Memory B cell (primary cell): ENCODE data around the gene PROM1.

Experiments
- ATAC-seq: fragments of 150-1000 bp; cut with Tn5 transposase; 2 replicates; pipeline ENCODE4 v1.10.0; 2021; ENCODE audit warnings: low read depth, mild to moderate bottlenecking, moderate library complexity
- DNase-seq, 2 donors: peaks; one replicate each; pipeline ENCODE4 v3.0.0; 2022; ENCODE audit warnings: low spot score in 2 of 2
- H3K27ac Mint-ChIP-seq: one replicate; pipeline ENCODE4 v1.8.0; 2022; ENCODE audit warnings: mild to moderate bottlenecking, moderate library complexity, mixed read lengths
- H3K27me3 Mint-ChIP-seq: one replicate; pipeline ENCODE4 v1.8.0; 2022; ENCODE audit warnings: mixed read lengths
- H3K36me3 Mint-ChIP-seq: one replicate; pipeline ENCODE4 v1.8.0; 2022; ENCODE audit warnings: mild to moderate bottlenecking, mixed read lengths
- H3K4me1 Mint-ChIP-seq: one replicate; pipeline ENCODE4 v1.8.0; 2022; ENCODE audit warnings: mixed read lengths
- H3K4me3 Mint-ChIP-seq: one replicate; pipeline ENCODE4 v1.8.0; 2022; ENCODE audit warnings: mild to moderate bottlenecking, moderate library complexity, mixed read lengths
- H3K9me3 Mint-ChIP-seq: one replicate; pipeline ENCODE4 v1.8.0; 2022; ENCODE audit warnings: mixed read lengths

Gene PROM1

DNA sequence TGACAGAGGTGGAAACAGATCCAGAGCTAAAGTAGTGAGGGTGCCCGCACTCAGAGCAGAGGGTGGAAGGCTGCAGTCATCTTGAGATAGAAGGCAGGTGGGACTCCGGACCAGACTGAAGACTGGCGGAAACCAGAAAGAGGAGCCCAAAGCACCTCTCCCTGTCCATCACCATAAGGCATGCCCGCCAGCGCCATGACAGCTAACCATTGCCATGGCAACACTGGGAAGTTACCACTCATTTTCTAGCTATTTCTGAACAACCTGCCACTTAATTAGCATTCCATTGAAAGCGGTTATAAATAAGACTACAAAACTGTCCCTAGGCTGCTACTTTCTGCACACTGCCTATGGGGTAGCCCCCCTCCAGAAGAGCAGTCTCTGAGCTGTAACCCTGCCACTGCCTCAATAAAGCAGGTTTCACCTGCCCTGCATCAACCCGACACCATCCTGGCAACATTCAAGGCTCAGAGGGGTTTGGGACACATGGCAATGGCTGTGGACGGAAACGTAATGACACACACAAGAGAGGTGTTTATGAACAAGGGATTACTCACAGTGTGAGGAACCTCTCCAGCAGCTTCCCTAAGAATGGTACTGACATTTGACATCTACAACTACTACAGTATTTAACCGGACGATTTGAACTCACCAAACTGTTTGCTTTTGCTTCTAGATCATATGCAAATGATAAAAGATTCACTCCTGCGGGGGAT, 93.1 kb downstream of the PROM1 start:
- Mint-ChIP-seq H3K27me3 (peaks cover 3% of the 10 kb centered on the region), H3K9me3 (no peaks in the 10 kb centered on the region), H3K4me3 (no peak overlapping the region), H3K27ac (no peak overlapping the region), H3K36me3 (no peaks in the 10 kb centered on the region), H3K4me1 (no peaks in the 10 kb centered on the region)
- ATAC-seq (no peak), DNase-seq (no peak)

GRCh38 chr4:15989424-15989823, 94.4 kb downstream of the PROM1 start:
- H3K27me3 Mint-ChIP-seq, result no peaks in the 10 kb centered on the region
- no peaks in the 10 kb centered on the region for H3K4me1 Mint-ChIP-seq
- no peak overlapping the region for H3K4me3 Mint-ChIP-seq
- no peaks in the 10 kb centered on the region for H3K9me3 Mint-ChIP-seq
- H3K36me3 Mint-ChIP-seq, result no peaks in the 10 kb centered on the region
- no peak for DNase-seq
- ATAC-seq, result no peak
- H3K27ac Mint-ChIP-seq, result no peak overlapping the region

GRCh38 chr4:15988222-15988621, 95.6 kb downstream of the PROM1 start:
- H3K4me1 Mint-ChIP-seq, result no peaks in the 10 kb centered on the region
- DNase-seq, result no peak
- no peak overlapping the region for H3K27ac Mint-ChIP-seq
- H3K9me3 Mint-ChIP-seq, result no peaks in the 10 kb centered on the region
- H3K4me3 Mint-ChIP-seq, result no peak overlapping the region
- ATAC-seq, result no peak
- no peaks in the 10 kb centered on the region for H3K27me3 Mint-ChIP-seq
- no peaks in the 10 kb centered on the region for H3K36me3 Mint-ChIP-seq

DNA sequence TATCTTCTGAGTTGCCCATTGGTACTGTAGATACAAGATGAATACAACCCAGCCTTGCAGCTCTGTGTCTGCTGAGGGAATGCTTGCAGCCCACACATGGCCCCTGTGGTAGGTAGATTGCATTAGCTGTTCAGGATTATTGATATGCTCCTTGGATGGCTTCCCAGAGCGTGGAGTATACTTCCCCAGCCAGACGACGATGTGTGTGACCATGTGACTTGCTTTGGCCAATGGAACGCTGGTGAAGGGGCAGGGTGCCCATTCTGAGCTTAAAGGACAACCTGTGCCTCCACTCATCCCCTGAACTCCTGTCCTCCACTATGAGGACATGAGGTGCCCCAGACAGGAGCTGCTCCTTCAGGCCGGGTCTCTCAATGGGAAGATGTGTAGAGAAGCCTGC, 96.9 kb downstream of the PROM1 start:
- no peak overlapping the region for H3K4me3 Mint-ChIP-seq
- no peak overlapping the region for H3K27ac Mint-ChIP-seq
- no peaks in the 10 kb centered on the region for H3K36me3 Mint-ChIP-seq
- no peak for DNase-seq
- H3K27me3 Mint-ChIP-seq, result peaks cover 5% of the 10 kb centered on the region
- H3K4me1 Mint-ChIP-seq, result no peaks in the 10 kb centered on the region
- H3K9me3 Mint-ChIP-seq, result no peaks in the 10 kb centered on the region
- ATAC-seq, result no peak

DNA sequence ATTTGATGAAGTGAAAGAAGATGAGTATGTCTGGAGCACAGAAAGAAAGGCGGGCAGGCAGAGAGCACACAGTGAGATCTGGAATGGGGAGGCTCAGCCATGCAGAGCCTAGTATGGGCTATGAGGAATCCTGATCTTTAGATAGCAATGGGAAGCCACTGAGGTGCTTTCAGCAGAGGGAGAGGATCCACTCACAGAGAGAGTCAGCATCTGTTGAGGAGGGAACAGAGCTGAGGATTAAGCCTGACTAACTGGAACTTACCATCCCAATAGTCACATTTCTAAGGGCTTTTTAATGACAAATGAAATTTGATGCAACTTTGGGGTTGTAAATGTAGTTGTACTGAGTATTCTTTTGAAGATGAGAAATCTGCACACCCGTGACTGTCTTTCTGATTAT, 100.2 kb downstream of the PROM1 start:
- no peak overlapping the region for H3K27ac Mint-ChIP-seq

DNA sequence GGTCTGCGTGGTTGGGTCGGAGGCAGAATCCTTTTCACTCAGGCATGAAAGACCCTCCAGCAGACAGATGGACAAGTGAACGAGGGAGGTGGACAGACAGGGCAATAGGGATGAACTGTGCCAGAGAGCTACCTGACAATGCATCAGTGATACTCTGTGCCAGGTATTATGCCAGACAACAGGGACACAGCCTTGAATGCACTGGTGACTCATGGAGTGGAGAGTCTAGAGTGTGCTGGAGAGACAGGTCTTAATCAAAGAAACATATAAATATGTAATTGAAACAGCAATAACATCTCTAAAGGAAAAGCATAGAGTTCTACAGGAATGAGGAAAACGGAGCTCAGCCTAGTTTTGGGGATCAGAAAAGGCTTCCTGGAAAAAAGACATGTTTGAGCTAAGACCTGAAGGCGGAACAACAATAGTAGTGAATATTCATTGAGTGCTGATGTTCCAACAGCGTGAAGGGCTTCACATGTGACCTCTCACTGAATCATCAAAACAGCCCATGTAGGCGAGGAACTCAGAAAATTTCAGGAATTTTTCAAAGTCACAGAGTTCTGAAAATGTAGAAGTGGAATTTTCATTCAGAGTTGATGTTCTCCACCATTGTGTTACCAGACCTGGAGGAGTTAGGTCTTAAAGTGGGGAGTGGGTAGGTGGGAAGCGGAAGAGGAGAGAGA, 100.8 kb downstream of the PROM1 start:
- no peak for DNase-seq
- Mint-ChIP-seq H3K36me3 (no peaks in the 10 kb centered on the region), H3K4me3 (no peak overlapping the region), H3K9me3 (no peaks in the 10 kb centered on the region), H3K27me3 (peaks cover 7% of the 10 kb centered on the region), H3K4me1 (no peaks in the 10 kb centered on the region), H3K27ac (no peak overlapping the region)
- no peak for ATAC-seq

More for the DNA sequence above, 100.2 kb downstream of the PROM1 start:
- no peak for DNase-seq
- no peak for ATAC-seq
- H3K9me3 Mint-ChIP-seq, result no peaks in the 10 kb centered on the region
- H3K4me1 Mint-ChIP-seq, result no peaks in the 10 kb centered on the region
- H3K36me3 Mint-ChIP-seq, result no peaks in the 10 kb centered on the region
- peaks cover 7% of the 10 kb centered on the region for H3K27me3 Mint-ChIP-seq
- H3K4me3 Mint-ChIP-seq, result no peak overlapping the region

DNA sequence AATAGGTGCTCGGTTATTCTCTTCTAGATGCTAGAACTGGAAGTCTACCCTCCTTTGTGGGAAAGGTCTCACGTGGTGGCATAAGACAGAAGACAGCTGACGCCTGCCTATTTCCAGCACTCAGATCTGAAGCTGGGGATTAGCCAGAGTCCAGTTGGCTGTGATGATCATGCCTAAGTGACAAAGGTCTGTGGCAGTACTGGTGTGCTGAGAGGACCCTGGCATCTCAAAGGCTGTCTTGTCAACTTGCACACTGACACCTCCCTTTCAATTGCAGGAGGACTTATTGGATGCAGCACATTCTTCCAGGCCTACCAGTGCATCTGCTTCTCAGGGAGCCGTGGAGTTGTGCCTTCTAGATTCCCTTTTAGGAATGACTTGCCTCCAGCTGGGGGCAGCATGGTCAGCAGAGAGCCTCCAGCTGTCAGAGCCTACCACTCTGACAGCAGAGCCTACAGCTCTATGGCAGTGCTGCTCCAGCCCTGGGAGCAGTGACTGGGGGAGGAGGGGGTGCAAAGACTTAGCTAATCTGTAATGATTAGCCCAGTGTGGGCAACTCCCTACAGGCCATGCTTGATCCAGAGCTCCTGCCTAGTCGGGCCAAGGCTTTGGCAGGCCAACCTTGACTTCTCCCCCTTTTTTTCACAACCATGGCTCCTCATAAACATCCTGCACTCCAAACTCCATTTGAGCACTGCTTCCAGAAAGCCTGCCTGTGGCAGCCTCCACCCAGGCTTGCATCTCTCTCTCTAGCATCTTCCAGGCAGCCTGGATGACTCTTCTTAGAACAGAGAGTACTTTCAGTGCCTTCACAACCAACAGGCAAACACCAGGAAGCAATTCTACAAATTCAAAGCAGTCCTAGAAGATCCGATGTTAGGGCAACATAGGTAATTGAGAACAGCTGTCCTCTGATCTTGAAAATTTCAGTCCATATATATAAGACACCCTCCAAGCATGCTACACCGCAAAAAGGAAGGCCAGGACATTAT, 107.1 kb downstream of the PROM1 start:
- H3K4me1 Mint-ChIP-seq, result no peaks in the 10 kb centered on the region
- DNase-seq (no peak), ATAC-seq (no peak)
- H3K4me3 Mint-ChIP-seq, result no peak overlapping the region
- no peaks in the 10 kb centered on the region for H3K9me3 Mint-ChIP-seq
- H3K36me3 Mint-ChIP-seq, result no peaks in the 10 kb centered on the region
- no peak overlapping the region for H3K27ac Mint-ChIP-seq
- H3K27me3 Mint-ChIP-seq, result peaks cover 8% of the 10 kb centered on the region

GRCh38 chr4:15971068-15971801, 112.6 kb downstream of the PROM1 start:
- Mint-ChIP-seq H3K9me3 (peaks cover 4% of the 10 kb centered on the region), H3K4me1 (no peaks in the 10 kb centered on the region), H3K27me3 (peaks cover 12% of the 10 kb centered on the region), H3K4me3 (no peak overlapping the region), H3K27ac (no peak overlapping the region), H3K36me3 (peaks cover 2% of the 10 kb centered on the region)
- ATAC-seq (no peak), DNase-seq (no peak)

- no peak for ATAC-seq
- H3K9me3 Mint-ChIP-seq, result peaks cover 5% of the 10 kb centered on the region
- no peaks in the 10 kb centered on the region for H3K4me1 Mint-ChIP-seq
- DNase-seq, result no peak
- peaks cover 2% of the 10 kb centered on the region for H3K36me3 Mint-ChIP-seq
- H3K4me3 Mint-ChIP-seq, result no peak overlapping the region
- H3K27me3 Mint-ChIP-seq, result peaks cover 8% of the 10 kb centered on the region
- H3K27ac Mint-ChIP-seq, result no peak overlapping the region
These were observed 115.1 kb downstream of the PROM1 start for GRCh38 chr4:15968551-15969300.

DNA sequence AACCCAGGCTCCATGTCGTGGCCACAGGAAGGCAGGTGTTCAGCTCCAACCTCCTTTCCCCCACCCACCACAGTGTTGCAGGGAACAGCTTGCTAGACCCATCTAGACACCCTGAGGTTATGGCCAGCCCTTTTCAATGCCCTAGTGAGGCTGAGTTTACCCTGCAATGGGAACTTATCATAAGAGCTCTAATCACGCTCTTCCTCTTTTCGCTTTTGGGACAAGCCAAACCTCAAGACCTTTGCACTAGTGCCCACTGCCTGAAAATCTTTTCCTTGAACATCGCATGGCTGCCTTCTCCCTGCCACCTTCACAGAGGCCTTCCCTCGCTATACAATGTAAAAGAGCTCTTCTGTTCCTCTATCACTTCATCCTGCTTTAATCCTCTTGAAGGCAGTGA, 118.5 kb downstream of the PROM1 start:
- DNase-seq, result no peak
- Mint-ChIP-seq H3K4me3 (no peak overlapping the region), H3K27me3 (peaks cover 7% of the 10 kb centered on the region), H3K9me3 (peaks cover 5% of the 10 kb centered on the region), H3K36me3 (peaks cover 2% of the 10 kb centered on the region), H3K4me1 (peaks cover 3% of the 10 kb centered on the region), H3K27ac (no peak overlapping the region)
- ATAC-seq, result no peak

DNA sequence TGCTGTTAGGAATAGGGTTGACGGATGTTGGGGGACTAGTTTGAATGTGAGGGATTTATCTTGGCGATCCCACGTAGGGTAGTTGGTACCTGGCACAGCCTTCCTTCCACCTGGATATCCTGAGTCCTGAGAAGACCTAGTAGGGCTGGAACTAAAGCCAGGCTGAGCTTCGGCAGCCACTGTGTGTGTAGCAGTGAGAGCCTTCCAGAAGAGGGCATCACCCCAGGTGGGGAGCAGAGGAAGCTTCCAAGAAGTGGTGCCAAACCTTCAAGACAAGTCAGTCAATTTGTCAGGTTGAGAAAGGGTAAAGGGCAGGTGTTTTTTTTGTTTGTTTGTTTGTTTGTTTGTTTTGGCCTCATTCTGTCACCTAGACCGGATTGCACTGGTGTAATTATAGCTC, 119.7 kb downstream of the PROM1 start:
- peaks cover 3% of the 10 kb centered on the region for H3K4me1 Mint-ChIP-seq
- no peak for DNase-seq
- H3K27me3 Mint-ChIP-seq, result peaks cover 9% of the 10 kb centered on the region
- ATAC-seq, result no peak
- H3K9me3 Mint-ChIP-seq, result peaks cover 5% of the 10 kb centered on the region
- H3K36me3 Mint-ChIP-seq, result peaks cover 2% of the 10 kb centered on the region
- H3K27ac Mint-ChIP-seq, result no peak overlapping the region
- no peak overlapping the region for H3K4me3 Mint-ChIP-seq

- Mint-ChIP-seq H3K9me3 (peaks cover 5% of the 10 kb centered on the region), H3K27me3 (peaks cover 9% of the 10 kb centered on the region), H3K4me3 (no peak overlapping the region), H3K4me1 (peaks cover 3% of the 10 kb centered on the region), H3K36me3 (peaks cover 2% of the 10 kb centered on the region), H3K27ac (no peak overlapping the region)
- ATAC-seq, result peak; percentile 81
- no peak for DNase-seq
These were observed 120.2 kb downstream of the PROM1 start for GRCh38 chr4:15963576-15963975.

DNA sequence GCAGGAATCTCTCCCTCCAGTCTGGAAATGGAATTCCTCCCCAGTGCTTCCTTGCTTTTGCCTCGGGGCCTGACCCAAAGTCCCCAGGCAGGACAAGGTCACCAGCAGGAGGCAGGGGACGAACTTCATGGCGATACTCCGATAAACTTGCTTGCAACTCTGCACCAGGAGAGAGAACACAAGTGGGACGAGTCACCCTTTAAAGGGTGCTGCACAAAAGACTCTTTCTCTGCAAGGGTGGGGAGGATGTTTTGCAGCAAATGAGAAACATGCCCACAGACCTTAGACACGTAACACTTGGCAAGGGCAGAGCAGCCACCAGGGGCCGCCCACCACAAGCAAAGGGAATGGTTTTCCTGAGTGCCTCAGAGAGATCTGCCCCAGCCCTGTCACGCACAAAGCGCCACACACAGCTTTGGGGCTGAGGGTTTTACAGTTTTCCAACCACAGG, 120.8 kb downstream of the PROM1 start, which contains the start of gene FGFBP2:
TSS of gene FGFBP2 (minus strand) at position 175 of the 451 bp plus-strand sequence. CDS start at position 129, 46 bp downstream.
- peaks cover 3% of the 10 kb centered on the region for H3K4me1 Mint-ChIP-seq
- no peak within 1 kb of the TSS for H3K4me3 Mint-ChIP-seq
- H3K27ac Mint-ChIP-seq, result no peak within 1 kb of the TSS
- peaks cover 9% of the 10 kb centered on the region for H3K27me3 Mint-ChIP-seq
- DNase-seq (no peak), ATAC-seq (peak; percentile 37)
- peaks cover 5% of the 10 kb centered on the region for H3K9me3 Mint-ChIP-seq
- H3K36me3 Mint-ChIP-seq, result peaks cover 2% of the 10 kb centered on the region
